HG03378 (cell line): ENCODE data around the gene ATP6V0E1.

Experiments used
- ATAC-seq: cut with Tn5 transposase; IDR thresholded peaks from one replicate; pipeline ENCODE4 v1.9.1; 2021; ENCODE audit warnings: mild to moderate bottlenecking, moderate library complexity; ENCODE audit not compliant: unreplicated experiment

ATP6V0E1 gene

GRCh38 chr5:172983542-172984243 lies at the start of gene ATP6V0E1:
TSS of gene ATP6V0E1 (plus strand) at chr5:172983771. CDS start at chr5:172983861, 90 bp downstream.
- peak; percentile 65 for ATAC-seq

GRCh38 chr5:172935096-172935495 lies 48.5 kb upstream of the ATP6V0E1 start:
- ATAC-seq: no peak

- no peak for ATAC-seq
Observed at GRCh38 chr5:172936401-172936800, 47.2 kb upstream of the ATP6V0E1 start.

- ATAC-seq: no peak
Observed at GRCh38 chr5:172939071-172939470, 44.5 kb upstream of the ATP6V0E1 start.

GRCh38 chr5:172939611-172940267 lies 43.8 kb upstream of the ATP6V0E1 start:
- ATAC-seq: no peak

GRCh38 chr5:172940268-172941066 lies 43.1 kb upstream of the ATP6V0E1 start:
- ATAC-seq: no peak

- no peak for ATAC-seq
Observed at GRCh38 chr5:172941067-172941516, 42.5 kb upstream of the ATP6V0E1 start.

- no peak for ATAC-seq
Observed at GRCh38 chr5:172942556-172942955, 41.0 kb upstream of the ATP6V0E1 start.

GRCh38 chr5:172943283-172943841 lies 40.2 kb upstream of the ATP6V0E1 start:
- ATAC-seq: no peak

- ATAC-seq: no peak
Observed at GRCh38 chr5:172943906-172944305, 39.7 kb upstream of the ATP6V0E1 start.

- no peak for ATAC-seq
Observed at GRCh38 chr5:172944741-172945140, 38.8 kb upstream of the ATP6V0E1 start.

GRCh38 chr5:172945151-172945550 lies 38.4 kb upstream of the ATP6V0E1 start:
- ATAC-seq: no peak

- ATAC-seq: no peak
Observed at GRCh38 chr5:172946146-172946545, 37.4 kb upstream of the ATP6V0E1 start.

- ATAC-seq: no peak
Observed at GRCh38 chr5:172949426-172949825, 34.1 kb upstream of the ATP6V0E1 start.

- ATAC-seq: no peak
Observed at GRCh38 chr5:172950176-172950965, 33.2 kb upstream of the ATP6V0E1 start.

GRCh38 chr5:172951371-172952033 lies 32.1 kb upstream of the ATP6V0E1 start:
- no peak for ATAC-seq

GRCh38 chr5:172952034-172952511 lies 31.5 kb upstream of the ATP6V0E1 start:
- no peak for ATAC-seq

- no peak for ATAC-seq
Observed at GRCh38 chr5:172953776-172954675, 29.5 kb upstream of the ATP6V0E1 start.

GRCh38 chr5:172954751-172955159 lies 28.8 kb upstream of the ATP6V0E1 start:
- ATAC-seq: no peak
